SK-MEL-5 (cell line): ENCODE measurements around the gene ZBTB45. TPM values are rescaled to one million over a fixed set of nuclear protein-coding genes. Genes with fewer than 3 reads are reported as not detected.
"Not testable (repeated sequence)": the region's sequence is repeated elsewhere in the genome, so short reads cannot be mapped to it uniquely, and the experiment has no call there.

Experiments
- DNase-seq: peaks from one replicate; pipeline ENCODE4 v3.0.0-alpha.2; 2016; ENCODE audit warnings: low read depth, low spot score
- in situ Hi-C: cut with HindIII; loops from 2 replicates; pipeline ENCODE4 v1.10.0; 2016; ENCODE audit warnings: low sequenced_read_pairs, high pct_unique_total_duplicates, low pct_unique_long_range_greater_than_20kb
- total RNA-seq: library from RNA; depleted of rRNA; stranded (reverse); fragments of >200 nt; shearing (Covaris generic); gene quantifications from 2 replicates; pipeline ENCODE4 v1.2.3, GENCODE V29; 2014

Gene ZBTB45
- total RNA-seq, 1 experiment from 2014 or later, result 1.9 TPM

DNA sequence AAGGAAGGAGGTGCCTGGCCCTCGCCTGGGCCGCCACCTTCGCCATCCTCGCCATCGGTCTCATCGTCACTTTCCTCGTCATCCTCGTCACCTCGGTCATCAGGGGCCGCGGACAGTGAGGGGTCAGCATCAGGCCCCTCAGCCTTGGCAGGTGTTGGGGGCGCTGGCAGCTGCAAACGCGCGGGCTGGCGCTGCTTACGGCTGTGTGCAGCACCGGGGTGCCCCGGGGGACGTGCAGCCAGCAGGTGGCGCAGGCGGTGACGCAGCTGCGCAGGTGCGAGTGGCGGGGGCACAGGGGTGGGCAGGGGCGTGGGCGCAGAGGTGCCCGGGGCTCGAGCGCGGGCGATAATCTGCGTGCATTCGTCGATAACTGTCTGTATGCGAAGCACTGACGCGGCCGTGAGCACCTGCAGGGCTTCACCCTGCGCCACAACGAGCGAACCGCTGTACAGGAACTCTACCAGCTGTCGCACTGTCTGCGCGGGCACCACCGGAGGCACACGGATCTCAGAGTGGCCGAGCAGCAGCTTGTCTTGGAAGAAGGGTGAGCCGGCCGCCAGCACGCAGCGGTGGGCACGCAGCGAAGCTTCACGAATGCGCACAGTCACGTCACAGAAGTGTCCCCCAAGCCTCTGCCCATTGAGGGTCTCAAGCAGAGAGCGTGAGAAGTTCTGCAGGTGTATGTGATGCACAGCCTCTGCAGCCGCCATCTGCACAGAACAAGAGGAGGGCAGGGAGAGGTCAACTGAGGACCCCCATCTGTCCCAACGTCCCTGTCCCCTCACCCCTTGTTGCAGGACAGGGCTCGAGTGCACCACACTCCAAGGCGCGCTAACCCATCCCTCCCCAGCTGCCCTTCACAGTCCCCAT is 2.4 kb downstream of the ZBTB45 start:
- DNase-seq, result no peak
- in situ Hi-C loops, result no loop called here

DNA sequence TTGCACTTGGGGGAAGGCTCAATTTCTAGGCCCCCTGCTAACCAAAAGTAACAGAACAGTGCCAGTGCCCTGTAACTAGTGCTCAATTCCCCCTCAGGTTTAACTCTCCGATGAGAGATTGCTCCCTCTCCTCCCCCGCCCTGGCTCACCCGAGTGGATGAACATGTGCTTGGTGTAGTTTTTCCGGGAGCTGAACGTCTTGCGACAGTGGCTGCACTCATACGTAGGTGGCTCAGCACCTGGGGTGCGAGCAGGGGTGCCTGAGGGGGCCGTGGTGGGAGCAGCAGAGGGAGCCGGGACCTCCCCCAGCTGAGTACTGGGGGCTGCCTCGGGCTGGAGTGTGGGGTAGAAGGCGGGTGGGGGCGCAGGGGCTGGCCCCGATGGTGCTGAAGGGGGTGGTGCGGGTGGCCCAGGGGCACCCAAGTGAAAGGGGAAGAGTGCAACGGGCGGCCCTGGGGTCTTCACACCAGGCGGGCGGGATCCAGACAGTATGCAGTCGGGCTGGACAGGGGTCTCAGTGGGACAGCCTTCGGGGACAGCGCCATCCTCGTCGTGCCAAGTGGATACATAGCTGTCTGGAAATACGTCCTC is 3.3 kb downstream of the ZBTB45 start:
- no peak for DNase-seq
- in situ Hi-C loops, result no loop called here

DNA sequence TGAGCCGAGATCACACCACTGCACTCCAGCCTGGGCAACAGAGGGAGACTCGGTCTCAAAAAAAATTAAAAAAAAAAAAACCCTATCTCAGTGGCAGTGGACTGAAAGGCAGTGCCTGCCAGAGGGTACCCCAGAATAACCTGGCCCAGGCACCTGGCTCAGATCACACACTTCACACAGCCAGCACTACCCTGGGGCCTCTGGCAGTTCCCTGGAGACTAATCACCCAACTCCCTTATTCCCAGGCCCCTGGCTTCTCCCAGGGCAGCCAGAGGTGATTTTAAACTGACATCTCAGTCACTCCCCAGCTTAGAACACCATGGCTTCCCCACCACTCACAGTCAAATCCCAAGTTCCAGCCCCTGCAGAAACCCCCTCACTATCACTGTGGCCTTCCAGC is 4.4 kb downstream of the ZBTB45 start:
- no peak for DNase-seq
- in situ Hi-C loops, result no loop called here

DNA sequence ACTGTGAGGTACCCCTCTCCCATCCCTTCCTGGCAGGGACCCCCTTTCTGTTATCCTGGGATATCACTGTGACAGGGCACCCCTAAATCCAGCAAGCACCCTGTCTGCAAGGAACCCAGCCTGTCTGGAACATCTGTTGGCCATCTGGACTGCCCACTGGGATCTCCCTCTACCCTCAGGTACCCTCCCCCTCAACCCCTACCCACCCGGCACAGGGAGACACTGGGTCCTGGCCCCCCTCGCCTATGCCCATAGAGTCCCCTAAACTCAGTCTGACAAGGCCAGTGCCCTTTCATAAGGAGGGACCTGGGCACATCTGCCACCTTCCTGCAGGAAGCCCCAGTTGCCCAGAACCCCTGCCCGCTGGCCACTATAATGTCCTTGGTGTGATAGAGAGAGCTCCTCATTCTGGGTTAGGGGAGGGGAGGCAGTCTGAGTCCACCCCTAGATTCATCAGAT is 5.0 kb downstream of the ZBTB45 start:
- DNase-seq, result no peak
- in situ Hi-C loops, result no loop called here

DNA sequence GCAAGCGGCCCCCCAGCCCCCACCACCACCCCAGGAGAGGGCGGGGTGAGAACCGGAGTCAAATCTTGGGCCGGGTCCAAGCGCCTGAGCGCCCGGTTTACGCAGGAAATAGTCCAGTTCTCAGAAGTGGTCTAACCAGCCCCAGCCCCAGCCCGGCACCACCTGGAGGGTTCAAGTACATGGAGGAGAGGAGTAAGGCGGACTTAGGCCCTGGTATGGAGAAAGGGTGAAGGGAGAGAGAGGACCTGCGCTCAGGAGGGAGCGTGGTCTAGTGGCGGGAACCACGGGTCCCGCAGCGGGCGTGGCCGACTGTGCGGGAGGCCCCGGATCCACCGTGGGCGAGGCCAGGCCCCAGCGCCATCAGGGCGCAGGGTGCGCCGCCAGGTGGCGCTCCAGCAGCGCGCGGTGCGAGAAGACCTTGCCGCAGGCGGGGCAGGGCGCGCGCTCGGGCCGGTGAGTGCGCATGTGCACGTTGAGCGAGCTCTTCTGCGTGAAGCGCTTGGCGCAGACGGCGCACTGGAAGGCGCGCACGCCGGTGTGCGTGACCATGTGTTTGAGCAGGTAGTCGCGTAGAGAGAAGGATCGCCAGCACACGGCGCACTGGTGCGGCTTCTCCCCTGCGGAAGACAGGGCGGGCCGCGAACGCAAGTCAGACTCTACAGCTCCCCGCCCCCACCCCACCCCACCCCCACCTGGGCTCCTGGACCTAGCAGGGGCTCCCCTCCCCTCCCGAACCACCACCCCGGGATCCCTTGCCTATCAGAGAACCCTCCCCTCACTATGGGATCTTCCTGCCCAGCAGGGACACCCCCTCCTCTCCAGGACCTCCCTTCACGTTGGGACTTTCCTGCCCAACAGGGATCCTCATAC is 5.7 kb downstream of the ZBTB45 start:
- in situ Hi-C loops, result no loop called here
- DNase-seq, result peak; percentile 76

DNA sequence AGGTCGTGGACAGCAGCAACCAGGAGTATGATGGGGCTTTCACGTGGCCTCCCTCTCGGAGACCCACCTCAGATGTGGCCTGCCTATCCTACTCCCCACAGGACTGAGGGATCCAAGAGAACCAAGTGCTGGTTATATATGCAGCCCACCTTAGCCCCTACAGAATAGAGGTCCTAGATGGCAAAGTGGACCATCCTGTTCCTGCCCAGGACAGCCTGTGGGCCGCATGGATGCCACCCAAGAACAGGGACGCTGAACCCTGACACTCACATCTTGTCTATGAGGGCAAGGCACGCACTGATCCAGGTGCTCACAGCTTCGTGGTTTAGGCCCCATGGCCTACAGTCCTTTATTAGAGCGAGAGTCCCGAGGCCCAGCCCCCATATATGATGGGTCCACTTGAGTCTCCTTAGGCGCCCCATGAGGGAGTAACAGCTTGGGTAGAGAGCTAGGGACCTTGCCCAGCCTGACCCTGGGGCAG is 6.4 kb downstream of the ZBTB45 start:
- no peak for DNase-seq
- in situ Hi-C loops, result no loop called here

DNA sequence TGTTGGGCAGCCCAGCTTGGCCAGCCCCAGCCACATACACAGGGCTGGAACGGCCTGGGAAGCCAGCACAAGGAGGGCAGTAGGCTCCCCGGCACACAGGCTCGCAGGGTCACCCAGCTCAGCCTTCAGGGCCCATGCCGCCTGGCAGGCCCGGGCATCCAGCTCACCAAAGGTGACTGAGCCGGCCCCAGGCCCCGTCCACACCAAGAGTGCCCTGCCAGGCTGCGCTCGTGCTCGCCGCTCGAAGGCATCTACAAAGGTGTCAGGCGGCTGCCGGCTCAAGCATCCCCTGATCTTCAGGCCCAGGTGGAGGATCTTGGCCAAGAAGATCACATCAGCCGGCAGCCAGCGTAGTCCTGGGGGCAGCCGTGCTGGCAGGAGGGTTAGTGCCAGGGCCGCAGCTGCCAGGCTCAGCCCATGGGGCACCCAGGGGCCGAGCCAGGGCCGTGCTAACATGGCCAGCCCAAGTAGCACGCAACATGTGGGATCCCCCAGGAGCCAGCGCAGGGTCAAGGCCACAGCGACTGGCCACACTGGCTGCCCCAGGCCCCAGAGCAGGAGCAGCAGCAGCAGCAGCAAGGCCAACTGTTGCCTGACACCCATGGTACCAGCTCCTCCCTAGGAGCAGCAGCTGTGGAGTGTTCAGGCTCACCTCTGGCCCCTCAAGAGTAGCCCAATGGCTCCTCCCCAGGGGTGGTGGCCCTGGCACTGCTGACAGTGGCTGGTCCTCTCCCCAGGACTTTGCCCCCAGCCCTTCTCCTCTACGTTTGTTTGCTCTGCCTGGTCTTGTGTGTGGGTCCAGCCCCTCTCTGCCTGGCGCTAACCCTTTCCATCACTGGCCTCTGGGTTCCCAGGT is 8.0 kb downstream of the ZBTB45 start, which contains the start of gene SLC27A5:
Gene SLC27A5 (minus strand): TSS at position 640 of the 856 bp plus-strand sequence. CDS start 37 bp downstream, at position 603.
- no peak for DNase-seq
- in situ Hi-C loops, result no loop called here

DNA sequence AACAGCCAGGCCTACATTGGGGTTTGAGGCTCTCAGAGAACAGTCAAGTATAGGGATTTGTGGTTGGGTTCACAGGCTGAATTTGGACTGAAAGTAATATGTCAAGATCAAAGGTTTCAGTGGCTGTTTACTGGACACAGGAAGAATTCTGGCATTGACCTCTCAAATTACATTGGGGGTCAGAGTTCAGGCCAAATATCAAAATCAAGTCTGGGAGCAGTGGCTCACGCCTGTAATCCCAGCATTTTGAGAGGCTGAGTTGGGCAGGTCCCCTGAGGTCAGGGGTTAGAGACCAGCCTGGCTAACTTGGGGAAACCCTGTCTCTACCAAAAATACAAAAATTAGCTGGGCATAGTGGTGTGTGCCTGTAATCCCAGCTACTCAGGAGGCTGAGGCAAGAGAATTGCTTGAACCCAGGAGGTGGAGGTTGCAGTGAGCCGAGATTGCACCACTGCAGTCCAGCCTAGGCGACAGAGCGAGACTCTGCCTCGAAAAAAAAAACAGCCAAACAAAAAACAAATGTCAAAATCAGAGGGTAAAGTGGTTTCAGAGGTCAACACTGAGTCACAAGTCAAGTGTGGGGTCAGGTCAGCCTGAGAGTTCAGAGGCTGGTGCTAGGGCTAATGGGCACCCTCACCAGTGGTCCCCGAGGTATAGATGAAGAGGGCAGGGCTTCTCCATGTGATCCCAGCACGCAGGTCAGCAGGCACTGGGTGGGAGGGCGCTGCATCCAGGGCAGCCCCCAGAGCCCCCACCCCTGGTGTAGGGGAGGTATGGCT is 9.3 kb downstream of the ZBTB45 start:
- in situ Hi-C loops, result no loop called here
- DNase-seq, result no peak

DNA sequence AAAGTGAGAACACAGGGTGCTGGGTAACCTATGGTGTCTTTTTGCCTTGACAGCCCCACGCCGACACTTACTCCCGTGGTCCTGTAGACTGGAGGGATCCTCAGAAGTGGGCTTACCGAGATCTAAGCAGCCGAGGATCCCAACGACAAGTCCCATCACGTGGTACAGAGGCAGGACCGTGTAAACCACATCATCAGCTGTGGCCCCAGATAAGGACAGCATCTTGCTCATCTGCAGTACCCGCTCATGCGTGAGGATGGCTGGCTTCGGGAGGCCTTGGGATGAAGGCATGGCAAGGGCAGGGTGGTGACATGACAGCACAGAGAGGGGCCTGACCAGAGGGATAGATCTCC is 9.9 kb downstream of the ZBTB45 start:
- in situ Hi-C loops, result no loop called here
- DNase-seq, result no peak

DNA sequence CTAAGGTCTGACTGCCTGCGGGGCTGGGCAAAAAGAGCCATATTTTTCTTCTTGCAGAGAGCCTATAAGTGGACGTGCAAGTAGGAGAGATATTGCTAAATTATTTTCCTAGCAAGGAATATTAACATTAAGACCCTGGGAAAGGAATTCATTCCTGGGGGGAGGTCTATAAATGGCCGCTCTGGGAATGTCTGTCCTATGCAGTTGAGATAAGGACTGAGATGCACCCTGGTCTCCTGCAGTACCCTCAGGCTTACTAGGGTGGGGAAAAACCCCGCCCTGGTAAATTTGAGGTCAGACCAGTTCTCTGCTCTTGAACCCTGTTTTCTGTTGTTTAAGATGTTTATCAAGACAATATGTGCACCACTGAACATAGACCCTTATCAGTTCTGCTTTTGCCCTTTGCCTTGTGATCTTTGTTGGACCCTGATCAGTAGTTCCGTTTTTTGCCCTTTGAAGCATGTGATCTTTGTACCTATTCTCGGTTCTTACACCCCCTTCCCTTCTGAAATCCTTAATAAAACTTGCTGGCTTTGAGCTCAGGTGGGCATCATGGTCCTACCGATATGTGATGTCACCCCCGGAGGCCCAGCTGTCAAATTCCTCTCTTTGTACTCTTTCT is 11.9 kb downstream of the ZBTB45 start:
- in situ Hi-C loops, DNase-seq: not testable (repeated sequence)

DNA sequence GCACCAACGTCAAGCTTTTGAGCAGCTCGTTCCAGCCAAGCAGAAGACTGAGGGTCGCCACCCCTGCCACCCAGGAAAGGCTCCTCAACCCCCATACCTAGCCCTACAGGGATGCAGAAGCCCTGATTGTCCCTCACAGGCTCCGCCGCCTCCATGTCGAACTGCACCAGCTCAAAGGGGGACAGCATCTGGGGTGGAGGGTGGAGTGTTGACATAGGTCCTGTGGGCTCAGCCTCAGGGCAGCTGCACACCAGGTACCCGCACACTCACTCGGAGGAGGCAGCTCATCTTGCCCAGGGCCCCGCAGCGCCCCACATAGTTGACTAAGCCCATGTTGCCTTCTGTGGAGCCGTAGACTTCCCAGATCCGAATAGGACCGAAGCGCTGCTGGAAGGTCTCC is 19.4 kb downstream of the ZBTB45 start:
- DNase-seq, result no peak
- in situ Hi-C loops, result no loop called here

DNA sequence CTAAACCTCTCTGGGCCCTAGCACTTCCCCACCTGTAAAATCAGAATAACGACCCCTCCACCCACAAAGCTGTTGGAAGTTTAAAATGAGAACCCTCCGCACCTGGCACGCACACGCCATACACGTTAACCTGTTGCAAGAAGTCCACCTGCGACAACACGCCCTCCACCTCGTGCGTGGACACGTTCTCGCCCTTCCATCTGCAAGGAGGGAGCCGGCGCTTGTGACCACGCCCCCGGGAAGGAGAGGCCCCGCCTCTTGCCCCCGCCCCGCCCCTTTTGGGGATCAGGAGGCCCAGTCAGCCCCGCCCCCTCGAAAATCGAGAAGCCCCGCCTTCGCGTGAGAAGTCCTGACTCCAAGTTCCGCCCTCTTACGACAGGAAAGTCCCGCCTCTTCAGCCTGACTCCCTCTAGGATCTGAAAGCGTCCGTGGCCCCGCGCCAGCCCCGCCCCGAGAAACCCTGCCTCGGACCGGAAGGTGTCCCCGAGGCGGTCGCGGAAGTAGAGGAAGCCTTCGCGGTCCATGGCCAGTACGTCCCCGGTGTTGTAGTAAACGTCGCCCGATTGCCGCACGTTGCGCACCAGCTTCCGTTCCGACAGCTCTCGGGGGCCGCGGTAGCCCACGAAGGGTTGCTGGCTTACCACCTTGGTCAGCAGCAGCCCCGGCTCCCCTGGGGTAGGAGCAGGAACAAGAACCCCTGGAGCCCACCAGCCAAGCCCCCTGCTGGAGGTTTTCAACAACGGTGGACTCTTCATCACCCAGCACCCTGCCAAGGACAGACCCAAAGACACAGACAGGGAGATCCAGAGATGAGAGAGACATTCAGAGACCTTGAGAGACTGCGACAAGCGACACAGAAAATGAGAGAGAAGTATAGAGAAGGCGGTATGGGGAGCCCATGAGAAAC is 20.3 kb downstream of the ZBTB45 start:
- in situ Hi-C loops, result no loop called here
- DNase-seq, result peak; percentile 84

DNA sequence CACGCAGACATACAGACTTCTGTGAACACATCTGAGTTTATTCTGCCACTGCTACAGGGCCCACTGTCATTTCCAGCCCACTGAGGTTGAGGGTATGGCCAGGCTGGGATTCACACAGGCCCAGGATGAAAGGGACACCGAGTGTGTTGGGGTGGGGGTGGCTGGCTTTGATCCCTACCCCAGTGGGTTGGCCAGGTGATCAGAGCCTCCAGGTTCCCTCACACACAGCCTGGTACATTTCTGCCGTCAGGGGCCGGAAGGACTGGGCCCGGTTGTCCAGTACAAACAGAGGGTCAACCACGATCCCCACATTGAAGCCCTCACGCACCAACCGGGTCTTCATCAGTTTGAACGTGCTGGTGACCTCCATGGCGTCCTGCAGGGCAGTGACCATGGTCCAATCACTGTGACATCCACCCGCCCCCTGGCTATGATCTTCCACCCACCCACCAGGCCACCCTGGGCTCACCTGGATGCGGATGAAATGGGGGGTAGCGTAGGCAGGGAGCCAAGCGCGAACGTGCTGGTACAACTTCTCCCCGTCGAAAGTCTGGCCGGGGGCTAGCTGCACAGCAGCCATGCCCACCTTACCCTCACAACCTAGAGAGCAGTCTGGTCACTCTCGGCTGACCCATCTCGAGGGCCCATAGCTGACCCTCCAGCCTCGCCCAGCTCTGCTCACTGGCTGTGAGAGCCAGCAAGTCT is 21.1 kb downstream of the ZBTB45 start:
- no peak for DNase-seq
- in situ Hi-C loops, result no loop called here

DNA sequence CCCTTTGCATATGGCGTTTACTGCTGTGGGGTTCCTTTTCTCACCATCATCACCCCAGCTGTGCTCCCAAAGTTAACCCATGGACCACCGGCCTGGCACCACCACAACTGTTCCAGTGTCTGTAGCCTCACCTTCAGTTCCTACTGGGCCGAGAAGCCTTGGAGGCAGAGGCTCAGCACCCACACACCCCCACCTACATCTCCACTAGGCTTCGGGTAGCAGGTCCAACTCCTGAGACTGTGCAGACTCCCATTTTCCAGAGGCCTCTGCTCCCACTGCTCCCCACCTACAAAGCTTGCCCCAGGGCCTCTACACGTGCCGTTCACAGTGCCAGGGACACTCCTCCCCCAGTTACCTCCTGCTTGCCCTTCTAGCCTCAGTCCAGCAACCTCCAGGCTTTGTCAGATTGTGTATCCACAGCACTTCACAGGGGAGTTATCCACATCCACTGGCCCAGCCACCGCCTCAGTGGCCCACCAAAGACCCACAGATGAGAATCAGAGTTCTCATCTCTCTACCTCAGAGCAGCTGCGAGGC is 21.9 kb downstream of the ZBTB45 start:
- DNase-seq, result no peak
- in situ Hi-C loops, result no loop called here
